ENCODE measurements around the gene MYT1.

DNA sequence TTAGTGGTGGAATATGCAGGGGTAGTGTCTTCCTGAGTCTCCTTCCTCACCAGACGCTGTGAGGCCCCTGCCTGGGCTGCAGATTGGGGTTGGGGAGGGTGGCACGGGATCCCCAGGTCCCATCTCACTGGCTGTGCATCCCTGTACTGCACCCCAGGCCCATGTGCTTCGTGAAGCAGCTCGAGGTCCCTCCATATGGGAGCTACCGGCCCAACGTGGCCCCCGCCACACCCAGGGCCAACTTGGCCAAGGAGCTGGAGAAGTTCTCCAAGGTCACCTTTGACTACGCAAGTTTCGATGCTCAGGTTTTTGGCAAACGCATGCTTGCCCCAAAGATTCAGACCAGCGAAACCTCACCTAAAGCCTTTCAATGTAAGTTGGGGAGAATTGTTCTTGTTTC is 52.7 kb downstream of the MYT1 start:
- TF ChIP-seq, protein P1, sequence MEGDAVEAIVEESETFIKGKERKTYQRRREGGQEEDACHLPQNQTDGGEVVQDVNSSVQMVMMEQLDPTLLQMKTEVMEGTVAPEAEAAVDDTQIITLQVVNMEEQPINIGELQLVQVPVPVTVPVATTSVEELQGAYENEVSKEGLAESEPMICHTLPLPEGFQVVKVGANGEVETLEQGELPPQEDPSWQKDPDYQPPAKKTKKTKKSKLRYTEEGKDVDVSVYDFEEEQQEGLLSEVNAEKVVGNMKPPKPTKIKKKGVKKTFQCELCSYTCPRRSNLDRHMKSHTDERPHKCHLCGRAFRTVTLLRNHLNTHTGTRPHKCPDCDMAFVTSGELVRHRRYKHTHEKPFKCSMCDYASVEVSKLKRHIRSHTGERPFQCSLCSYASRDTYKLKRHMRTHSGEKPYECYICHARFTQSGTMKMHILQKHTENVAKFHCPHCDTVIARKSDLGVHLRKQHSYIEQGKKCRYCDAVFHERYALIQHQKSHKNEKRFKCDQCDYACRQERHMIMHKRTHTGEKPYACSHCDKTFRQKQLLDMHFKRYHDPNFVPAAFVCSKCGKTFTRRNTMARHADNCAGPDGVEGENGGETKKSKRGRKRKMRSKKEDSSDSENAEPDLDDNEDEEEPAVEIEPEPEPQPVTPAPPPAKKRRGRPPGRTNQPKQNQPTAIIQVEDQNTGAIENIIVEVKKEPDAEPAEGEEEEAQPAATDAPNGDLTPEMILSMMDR (IDR thresholded peaks at IDR 0.05) = no peak
- TF ChIP-seq POLR2A (IDR thresholded peaks at IDR 0.05) = no peak
